Upper lobe of left lung (tissue), 6 donors: Measurements from ENCODE around the gene LCOR. TPM values are rescaled to one million over a fixed set of nuclear protein-coding genes. Genes with fewer than 3 reads are reported as not detected.

Experiments used
- ATAC-seq, 2 donors: fragments of 200-7000 bp; cut with Tn5 transposase; one replicate each; pipeline ENCODE4 v1.9.1; 2022; ENCODE audit warnings: mild to moderate bottlenecking in 2 of 2, moderate library complexity in 2 of 2; ENCODE audit not compliant: low FRiP score in 2 of 2
- DNase-seq, 2 donors: peaks; one replicate each; pipeline ENCODE4 v3.0.0-alpha.2; 2019 to 2020
- H3K27ac ChIP-seq, 4 donors: fragments of 200-600 bp; sonication (generic); one replicate each; pipeline ENCODE4 v1.5.1; 2016 to 2019
- H3K27me3 ChIP-seq, 4 donors: fragments of 200-600 bp; sonication (generic); one replicate each; pipeline ENCODE4 v1.5.1; 2017 to 2019
- H3K36me3 ChIP-seq, 4 donors: fragments of 200-600 bp; sonication (generic); one replicate each; pipeline ENCODE4 v1.5.1; 2016 to 2019
- H3K4me1 ChIP-seq, 4 donors: fragments of 200-600 bp; sonication (generic); one replicate each; pipeline ENCODE4 v1.5.1; 2018 to 2019
- H3K4me3 ChIP-seq, 4 donors: fragments of 200-600 bp; sonication (generic); one replicate each; pipeline ENCODE4 v1.5.1; 2017 to 2019; ENCODE audit warnings: mild to moderate bottlenecking in 2 of 4, moderate library complexity in 1 of 4
- H3K9me3 ChIP-seq, 4 donors: fragments of 200-600 bp; sonication (generic); one replicate each; pipeline ENCODE4 v1.5.1; 2018 to 2019
- EP300 ChIP-seq, 4 donors: sonication (generic); formaldehyde crosslinking; IDR thresholded peaks; one replicate each; pipeline ENCODE4 v1.5.1; 2017; ENCODE audit warnings: antibody characterized with exemption in 4 of 4, control low read depth in 2 of 4
- POLR2A ChIP-seq, 4 donors: fragments of 450-650 bp; IDR thresholded peaks; one replicate each; pipeline ENCODE4 v1.5.1; 2016 to 2017; ENCODE audit warnings: antibody characterized with exemption in 4 of 4, mild to moderate bottlenecking in 2 of 4
- POLR2AphosphoS5 ChIP-seq, 2 donors: sonication (generic); formaldehyde crosslinking; IDR thresholded peaks; one replicate each; pipeline ENCODE4 v1.5.1; 2017; ENCODE audit warnings: antibody characterized with exemption in 2 of 2
- WGBS, 2 donors: methylation state at CpG; one replicate each; pipeline ENCODE4 v1.1.5; 2017 to 2018; 5-methylcytosine and 5-hydroxymethylcytosine counted together
- total RNA-seq, 6 donors: library from RNA; depleted of rRNA in 4 of 6; stranded (reverse); fragments of >200 nt in 4 of 6; gene quantifications; one replicate each; pipeline versions ENCODE4 v1.1.0 to v1.2.1, GENCODE V29; 2016 to 2021
- TF ChIP-seq, protein P1 (sequence below), 6 experiments: fragments of 450-650 bp in 4 of 6; fragments of 200-600 bp in 2 of 6; sonication (generic) in 2 of 6; IDR thresholded peaks; one replicate each; pipeline ENCODE4 v1.5.1; 2016 to 2019; ENCODE audit warnings: antibody characterized with exemption in 6 of 6
- donor health status: DM: no; HTN: no; CAD: no; lungs with moderate emphysema.
- donor health status: DM: no; HTN: yes; CAD: no; lungs with severe emphysema.

LCOR gene
- total RNA-seq, 6 donors from 2014 or later, result 18.6 to 54.7 (median 28.0) TPM

DNA sequence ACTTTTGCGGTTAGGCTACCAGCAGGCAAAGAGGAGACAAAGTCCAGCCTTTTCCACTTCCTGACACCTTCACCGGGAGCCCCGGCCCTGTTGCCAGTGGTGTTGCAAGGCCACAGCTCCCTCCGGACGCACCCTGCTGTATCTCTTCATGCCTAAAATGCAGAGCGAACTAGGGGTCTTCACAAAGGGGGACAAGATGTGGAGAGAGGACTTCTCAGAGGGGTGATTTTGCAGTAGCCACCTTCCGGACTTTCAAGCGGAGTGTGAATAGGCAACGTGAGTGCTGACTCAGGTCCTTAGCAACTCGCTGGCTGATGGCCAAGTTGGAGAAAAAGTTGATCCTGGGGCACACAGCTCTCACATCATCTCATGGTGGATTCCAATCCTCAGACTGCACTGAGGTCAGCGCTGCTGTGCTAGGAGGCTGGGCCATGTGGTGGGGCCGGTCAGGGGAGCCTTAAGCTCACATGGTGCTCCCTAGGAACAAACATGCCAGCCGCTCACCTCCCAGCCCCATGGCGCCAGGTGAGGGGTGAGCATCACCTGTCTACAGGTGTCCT lies 166.3 kb downstream of the LCOR start:
- H3K4me3 ChIP-seq, result no peak overlapping the region
- ATAC-seq, result no peak
- H3K27me3 ChIP-seq, result no peaks in the 10 kb centered on the region
- H3K36me3 ChIP-seq, result no peaks in the 10 kb centered on the region
- H3K4me1 ChIP-seq, result no peaks in the 10 kb centered on the region
- H3K9me3 ChIP-seq, result no peaks in the 10 kb centered on the region
- TF ChIP-seq POLR2A (IDR thresholded peaks at IDR 0.05), result no peak
- TF ChIP-seq, protein P1, sequence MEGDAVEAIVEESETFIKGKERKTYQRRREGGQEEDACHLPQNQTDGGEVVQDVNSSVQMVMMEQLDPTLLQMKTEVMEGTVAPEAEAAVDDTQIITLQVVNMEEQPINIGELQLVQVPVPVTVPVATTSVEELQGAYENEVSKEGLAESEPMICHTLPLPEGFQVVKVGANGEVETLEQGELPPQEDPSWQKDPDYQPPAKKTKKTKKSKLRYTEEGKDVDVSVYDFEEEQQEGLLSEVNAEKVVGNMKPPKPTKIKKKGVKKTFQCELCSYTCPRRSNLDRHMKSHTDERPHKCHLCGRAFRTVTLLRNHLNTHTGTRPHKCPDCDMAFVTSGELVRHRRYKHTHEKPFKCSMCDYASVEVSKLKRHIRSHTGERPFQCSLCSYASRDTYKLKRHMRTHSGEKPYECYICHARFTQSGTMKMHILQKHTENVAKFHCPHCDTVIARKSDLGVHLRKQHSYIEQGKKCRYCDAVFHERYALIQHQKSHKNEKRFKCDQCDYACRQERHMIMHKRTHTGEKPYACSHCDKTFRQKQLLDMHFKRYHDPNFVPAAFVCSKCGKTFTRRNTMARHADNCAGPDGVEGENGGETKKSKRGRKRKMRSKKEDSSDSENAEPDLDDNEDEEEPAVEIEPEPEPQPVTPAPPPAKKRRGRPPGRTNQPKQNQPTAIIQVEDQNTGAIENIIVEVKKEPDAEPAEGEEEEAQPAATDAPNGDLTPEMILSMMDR (IDR thresholded peaks at IDR 0.05), result no peak
- no peak for TF ChIP-seq POLR2AphosphoS5 (IDR thresholded peaks at IDR 0.05)
- TF ChIP-seq EP300 (IDR thresholded peaks at IDR 0.05), result no peak
- 68 to 70% methylated on average over 11 to 14 of the region's 14 CpGs for WGBS, 2 donors
- H3K27ac ChIP-seq, result no peak overlapping the region
- DNase-seq, result no peak

DNA sequence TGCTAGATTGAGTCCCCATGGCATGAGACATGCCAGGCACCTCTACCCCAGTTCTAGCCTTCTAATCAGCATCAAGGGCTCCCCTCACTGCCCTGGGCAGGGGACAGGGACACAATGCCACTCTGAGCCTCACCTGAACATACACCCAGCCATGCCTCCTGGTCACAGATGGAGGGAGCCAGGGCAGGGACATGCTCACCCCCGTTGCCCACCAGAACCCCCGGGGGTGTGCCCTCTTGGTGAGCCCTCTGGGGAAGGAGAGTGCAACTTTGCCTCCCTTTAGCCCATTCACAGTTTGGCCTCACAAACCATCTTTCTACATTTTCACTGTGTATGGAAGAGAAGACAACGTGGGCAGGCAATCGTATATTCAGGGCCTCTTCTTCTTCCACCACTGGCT lies 167.2 kb downstream of the LCOR start:
- no peaks in the 10 kb centered on the region for H3K27me3 ChIP-seq
- no peak overlapping the region for H3K27ac ChIP-seq
- WGBS, 2 donors, result 89% methylated on average over 4 of the region's 4 CpGs
- ATAC-seq (no peak), DNase-seq (no peak)
- H3K36me3 ChIP-seq, result no peaks in the 10 kb centered on the region
- no peaks in the 10 kb centered on the region for H3K4me1 ChIP-seq
- TF ChIP-seq POLR2A (IDR thresholded peaks at IDR 0.05) (no peak), POLR2AphosphoS5 (IDR thresholded peaks at IDR 0.05) (no peak), EP300 (IDR thresholded peaks at IDR 0.05) (no peak)
- TF ChIP-seq, protein P1 (IDR thresholded peaks at IDR 0.05), result no peak
- no peaks in the 10 kb centered on the region for H3K9me3 ChIP-seq
- no peak overlapping the region for H3K4me3 ChIP-seq

DNA sequence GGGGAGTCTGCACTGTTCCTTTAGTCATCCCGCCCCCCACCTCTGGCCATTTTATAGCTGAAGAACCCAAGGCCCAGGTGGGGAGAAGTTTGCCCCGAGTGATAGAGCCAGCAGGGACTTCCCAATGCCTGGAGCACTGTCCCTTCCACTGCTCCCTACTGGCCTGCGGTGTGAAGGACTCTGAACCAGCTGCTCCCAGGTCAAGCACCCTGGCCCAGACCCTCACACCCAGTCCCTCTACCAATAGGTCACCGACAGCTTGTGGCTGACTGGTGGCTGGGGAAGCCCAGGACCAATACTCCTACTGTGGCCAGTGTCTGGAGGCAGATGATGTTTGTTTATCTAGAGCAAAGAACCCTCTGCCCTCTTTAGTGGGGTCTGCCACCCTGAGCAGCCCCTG lies 167.9 kb downstream of the LCOR start:
- TF ChIP-seq POLR2AphosphoS5 (IDR thresholded peaks at IDR 0.05), result no peak
- no peak for TF ChIP-seq POLR2A (IDR thresholded peaks at IDR 0.05)
- TF ChIP-seq, protein P1 (IDR thresholded peaks at IDR 0.05), result no peak
- TF ChIP-seq EP300 (IDR thresholded peaks at IDR 0.05), result no peak
- Histone ChIP-seq H3K4me3 (no peak overlapping the region), H3K9me3 (no peaks in the 10 kb centered on the region), H3K36me3 (no peaks in the 10 kb centered on the region), H3K4me1 (no peaks in the 10 kb centered on the region), H3K27ac (no peak overlapping the region), H3K27me3 (no peaks in the 10 kb centered on the region)
- ATAC-seq, result no peak
- 88 to 92% methylated on average over 2 to 4 of the region's 4 CpGs for WGBS, 2 donors
- DNase-seq, result no peak

DNA sequence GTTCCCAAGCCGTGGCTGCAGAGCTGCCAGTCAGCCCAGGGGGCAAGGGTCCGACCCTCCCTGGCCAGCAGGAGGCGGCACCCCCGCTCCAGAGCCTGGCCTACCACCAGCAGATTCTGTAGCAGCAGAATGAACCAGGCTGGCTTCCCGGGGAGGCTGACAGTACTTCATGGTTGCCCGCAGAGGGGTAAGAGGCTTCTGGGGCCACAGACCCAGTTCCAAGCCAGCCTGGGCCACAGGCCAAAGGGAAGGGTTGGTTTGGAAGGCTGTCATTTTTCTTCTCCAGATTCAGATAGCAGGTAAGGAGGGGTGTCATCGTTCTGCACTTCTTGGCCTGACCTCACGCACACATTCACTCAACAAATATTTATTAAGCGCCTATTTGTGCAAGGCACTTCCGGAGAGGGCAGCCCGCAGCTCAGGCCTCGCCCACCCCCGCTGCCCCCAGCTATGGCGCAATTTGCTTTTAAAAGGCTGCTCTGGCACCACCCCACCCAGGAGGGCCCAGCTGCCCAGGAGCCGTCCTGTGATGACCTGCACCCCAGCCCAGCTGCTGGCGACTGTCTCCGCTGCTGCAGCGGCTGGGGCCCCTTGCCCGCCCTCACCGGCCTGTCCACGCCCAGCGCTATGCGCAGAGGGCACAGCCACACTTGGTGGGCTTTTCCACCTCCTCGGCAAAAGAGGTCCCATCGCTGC lies 168.5 kb downstream of the LCOR start:
- H3K27me3 ChIP-seq, result no peaks in the 10 kb centered on the region
- no peaks in the 10 kb centered on the region for H3K36me3 ChIP-seq
- WGBS, 2 donors, result 86 to 91% methylated on average over 20 to 25 of the region's 25 CpGs
- ATAC-seq (no peak), DNase-seq (peak in 1 of 2 donors; percentile 71)
- H3K4me1 ChIP-seq, result no peaks in the 10 kb centered on the region
- no peak for TF ChIP-seq EP300 (IDR thresholded peaks at IDR 0.05)
- no peak for TF ChIP-seq POLR2AphosphoS5 (IDR thresholded peaks at IDR 0.05)
- TF ChIP-seq, protein P1 (IDR thresholded peaks at IDR 0.05), result no peak
- no peak for TF ChIP-seq POLR2A (IDR thresholded peaks at IDR 0.05)
- H3K27ac ChIP-seq, result no peak overlapping the region
- H3K9me3 ChIP-seq, result no peaks in the 10 kb centered on the region
- no peak overlapping the region for H3K4me3 ChIP-seq
